Mesenchymal stem cell (in vitro differentiated cells and primary cell): ENCODE data around the gene PIK3R6.

Source experiments
- DNase-seq: peaks from one replicate; pipeline ENCODE4 v3.0.0-alpha.2; 2013
- H2AFZ ChIP-seq: one replicate; pipeline ENCODE4 v1.6.1; 2013; ENCODE audit warnings: low read depth, mild to moderate bottlenecking, control low read depth, inconsistent platforms, low read length, moderate library complexity
- H2AK5ac ChIP-seq: 2 replicates; pipeline ENCODE4 v1.6.1; 2013; ENCODE audit warnings: low read length, moderate library complexity, mild to moderate bottlenecking, inconsistent platforms; ENCODE audit not compliant: severe bottlenecking
- H2BK120ac ChIP-seq: one replicate; pipeline ENCODE4 v1.6.1; 2013; ENCODE audit warnings: low read depth, mild to moderate bottlenecking, inconsistent platforms, low read length, moderate library complexity
- H2BK12ac ChIP-seq, 2 experiments: one replicate each; pipeline ENCODE4 v1.6.1; 2013; ENCODE audit warnings: inconsistent platforms in 2 of 2, low read length in 2 of 2, mild to moderate bottlenecking in 2 of 2, moderate library complexity in 2 of 2, control low read depth in 1 of 2
- H2BK15ac ChIP-seq: one replicate; pipeline ENCODE4 v1.6.1; 2013; ENCODE audit warnings: mild to moderate bottlenecking, low read depth, inconsistent platforms; ENCODE audit not compliant: poor library complexity, severe bottlenecking
- H2BK5ac ChIP-seq: 2 replicates; pipeline ENCODE4 v1.6.1; 2013; ENCODE audit warnings: low read depth, mild to moderate bottlenecking, low read length, control low read depth, inconsistent platforms; ENCODE audit not compliant: poor library complexity, severe bottlenecking
- H3K14ac ChIP-seq, 2 experiments: one replicate each; pipeline ENCODE4 v1.6.1; 2013; ENCODE audit warnings: inconsistent platforms in 2 of 2, low read length in 2 of 2, control low read depth in 1 of 2, mild to moderate bottlenecking in 1 of 2, moderate library complexity in 1 of 2
- H3K18ac ChIP-seq, 2 experiments: one replicate each; pipeline ENCODE4 v1.6.1; 2013; ENCODE audit warnings: inconsistent platforms in 2 of 2, low read length in 2 of 2, control low read depth in 1 of 2, low read depth in 1 of 2, mild to moderate bottlenecking in 1 of 2
- H3K23ac ChIP-seq, 2 experiments: one replicate each; pipeline ENCODE4 v1.6.1; 2013; ENCODE audit warnings: inconsistent platforms in 2 of 2, low read length in 2 of 2, mild to moderate bottlenecking in 2 of 2, moderate library complexity in 2 of 2, control low read depth in 1 of 2
- H3K27ac ChIP-seq: 2 replicates; pipeline ENCODE4 v1.5.1; 2013; ENCODE audit warnings: mild to moderate bottlenecking, moderate library complexity, low read length, control low read depth, inconsistent platforms; ENCODE audit not compliant: poor library complexity, severe bottlenecking
- H3K27me3 ChIP-seq, 2 experiments: 2 replicates each; pipeline versions ENCODE4 v1.6.1 to v1.7.0; 2013; ENCODE audit warnings: low read length in 2 of 2, mild to moderate bottlenecking in 2 of 2, moderate library complexity in 2 of 2, control low read depth in 1 of 2, inconsistent platforms in 1 of 2; ENCODE audit not compliant: control insufficient read depth in 1 of 2, insufficient read depth in 1 of 2
- H3K36me3 ChIP-seq, 2 experiments: 2 replicates each; pipeline versions ENCODE4 v1.6.1 to v1.7.0; 2013; ENCODE audit warnings: low read length in 2 of 2, control low read depth in 1 of 2, inconsistent platforms in 1 of 2, low read depth in 1 of 2, mild to moderate bottlenecking in 1 of 2; ENCODE audit not compliant: insufficient read depth in 2 of 2, control insufficient read depth in 1 of 2
- H3K4ac ChIP-seq, 2 experiments: one replicate each; pipeline ENCODE4 v1.6.1; 2013; ENCODE audit warnings: inconsistent platforms in 2 of 2, low read length in 2 of 2, mild to moderate bottlenecking in 2 of 2, moderate library complexity in 2 of 2, control low read depth in 1 of 2, low read depth in 1 of 2
- H3K4me1 ChIP-seq: 2 replicates; pipeline ENCODE4 v1.6.1; 2013; ENCODE audit warnings: low read depth, low read length, control low read depth; ENCODE audit not compliant: control insufficient read depth, insufficient read depth
- H3K4me2 ChIP-seq: 2 replicates; pipeline ENCODE4 v1.6.1; 2013; ENCODE audit warnings: low read length, mild to moderate bottlenecking, inconsistent platforms; ENCODE audit not compliant: poor library complexity, severe bottlenecking
- H3K4me3 ChIP-seq, 2 experiments: 2 replicates each; pipeline versions ENCODE4 v1.5.1 to v1.7.0; 2013; ENCODE audit warnings: low read length in 2 of 2, mild to moderate bottlenecking in 2 of 2, control low read depth in 1 of 2, low read depth in 1 of 2; ENCODE audit not compliant: insufficient read depth in 1 of 2
- H3K79me1 ChIP-seq: replicated peaks from 2 replicates; pipeline ENCODE4 v1.6.1; 2013; ENCODE audit warnings: mild to moderate bottlenecking, control low read depth, low read length, inconsistent platforms; ENCODE audit not compliant: poor library complexity, severe bottlenecking
- H3K9ac ChIP-seq: 2 replicates; pipeline ENCODE4 v1.7.0; 2013; ENCODE audit warnings: mild to moderate bottlenecking, low read length, moderate library complexity
- H3K9me3 ChIP-seq: 2 replicates; pipeline ENCODE4 v1.7.0; 2013; ENCODE audit warnings: mild to moderate bottlenecking, low read length; ENCODE audit not compliant: control insufficient read depth
- H4K8ac ChIP-seq: one replicate; pipeline ENCODE4 v1.6.1; 2013; ENCODE audit warnings: inconsistent platforms, mild to moderate bottlenecking, low read length, moderate library complexity
- H4K91ac ChIP-seq: one replicate; pipeline ENCODE4 v1.6.1; 2013; ENCODE audit warnings: mild to moderate bottlenecking, low read length, inconsistent platforms
- WGBS: methylation state at CpG from one replicate; pipeline ENCODE4 v1.1.7; 2013; ENCODE audit warnings: mixed read lengths; 5-methylcytosine and 5-hydroxymethylcytosine counted together

PIK3R6 gene

DNA sequence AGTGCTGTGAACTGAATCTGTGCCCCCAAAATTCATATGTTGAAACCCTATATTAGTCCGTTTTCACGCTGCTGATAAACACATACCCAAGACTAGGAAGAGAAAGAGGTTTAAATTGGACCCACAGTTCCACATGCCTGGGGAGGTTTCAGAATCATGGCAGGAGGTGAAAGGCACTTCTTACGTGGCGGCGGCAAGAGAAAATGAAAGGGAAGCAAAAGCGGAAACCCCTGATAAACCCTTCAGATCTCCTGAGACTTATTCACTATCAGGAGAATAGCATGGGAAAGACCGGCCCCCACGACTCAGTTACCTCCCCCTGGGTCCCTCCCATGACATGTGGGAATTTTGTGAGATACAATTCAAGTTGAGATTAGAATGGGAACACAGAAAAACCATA lies 105.5 kb downstream of the PIK3R6 start:
- Histone ChIP-seq H2BK15ac (no peak overlapping the region), H3K4me2 (no peak overlapping the region), H3K36me3 (no peaks in the 10 kb centered on the region), H2BK120ac (no peak overlapping the region), H4K91ac (no peak overlapping the region), H3K4me1 (no peaks in the 10 kb centered on the region), H2AFZ (no peak overlapping the region), H2BK5ac (no peak overlapping the region), H3K14ac (no peak overlapping the region), H3K27ac (no peak overlapping the region), H4K8ac (no peak overlapping the region), H3K79me1 (no peaks in the 10 kb centered on the region), H3K4me3 (no peak overlapping the region), H3K27me3 (peaks cover 20 to 52% of the 10 kb centered on the region in 2 experiments), H2BK12ac (no peak overlapping the region), H2AK5ac (no peak overlapping the region), H3K23ac (no peak overlapping the region), H3K4ac (no peak overlapping the region), H3K9ac (no peak overlapping the region), H3K9me3 (no peaks in the 10 kb centered on the region), H3K18ac (no peak overlapping the region)
- WGBS: 75% methylated on average over 5 of the region's 8 CpGs
- no peak for DNase-seq

DNA sequence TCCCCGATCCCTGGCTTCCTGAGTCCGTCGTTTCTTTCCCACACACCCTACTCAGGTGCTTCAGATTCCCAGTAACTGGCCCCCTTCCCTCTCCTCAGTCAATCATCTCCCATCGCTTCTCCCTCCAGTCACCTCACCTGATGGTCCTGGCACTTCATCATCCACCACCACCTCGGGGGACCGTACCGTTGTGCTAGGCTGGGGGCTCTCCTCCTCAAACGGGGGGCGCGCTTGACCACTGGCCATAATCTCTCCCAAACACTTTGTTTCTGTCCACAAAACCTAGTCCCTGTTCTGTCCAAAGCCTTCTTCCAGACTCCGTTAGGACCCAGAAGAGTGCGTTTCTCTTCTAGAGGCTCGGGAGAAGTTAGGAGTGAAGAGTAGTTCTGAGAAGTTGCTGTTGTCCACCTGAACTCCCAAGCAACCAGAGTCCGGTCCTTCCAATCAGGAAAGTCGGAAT lies 109.3 kb downstream of the PIK3R6 start, which contains the start of gene SPDYE4:
Gene SPDYE4 (minus strand): TSS at position 410 of the 460 bp plus-strand sequence. CDS start 164 bp downstream, at position 246.
- Histone ChIP-seq H3K4me3 (no peak within 1 kb of the TSS), H3K14ac (no peak within 1 kb of the TSS), H3K18ac (no peak within 1 kb of the TSS), H3K9ac (no peak within 1 kb of the TSS), H2AK5ac (no peak within 1 kb of the TSS), H3K79me1 (no peaks in the 10 kb centered on the region), H2BK5ac (no peak within 1 kb of the TSS), H3K23ac (no peak within 1 kb of the TSS), H3K36me3 (no peaks in the 10 kb centered on the region), H2AFZ (no peak within 1 kb of the TSS), H2BK12ac (no peak within 1 kb of the TSS), H3K4me2 (no peak within 1 kb of the TSS), H3K27ac (no peak within 1 kb of the TSS), H3K9me3 (no peaks in the 10 kb centered on the region), H3K4ac (no peak within 1 kb of the TSS), H3K4me1 (no peaks in the 10 kb centered on the region), H3K27me3 (peaks cover 41 to 82% of the 10 kb centered on the region in 2 experiments), H2BK120ac (no peak within 1 kb of the TSS), H4K8ac (no peak within 1 kb of the TSS), H4K91ac (no peak within 1 kb of the TSS), H2BK15ac (no peak within 1 kb of the TSS)
- DNase-seq: no peak
- 94% methylated on average over 15 of the region's 15 CpGs for WGBS

DNA sequence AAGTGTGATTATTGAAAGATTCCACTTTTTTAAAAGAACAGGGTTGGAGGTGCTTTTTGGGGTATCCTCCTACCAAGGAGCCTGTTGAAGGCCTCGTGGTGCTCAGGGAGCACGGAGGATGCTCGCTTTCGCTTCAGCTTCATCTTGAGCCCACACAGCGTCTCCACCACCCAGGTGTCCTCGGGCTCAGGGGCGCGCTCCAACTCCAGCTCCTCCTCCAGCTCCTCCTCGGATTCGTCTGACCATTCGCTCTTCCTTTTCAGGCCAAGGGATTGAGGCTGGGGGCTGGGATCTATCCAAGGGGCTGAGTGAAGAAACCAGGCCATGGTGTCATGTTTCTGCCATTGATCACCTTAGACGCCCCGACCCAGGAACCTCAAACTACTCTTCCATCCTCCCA lies 110.3 kb downstream of the PIK3R6 start:
- Histone ChIP-seq H4K8ac (no peak overlapping the region), H3K4ac (no peak overlapping the region), H2AFZ (no peak overlapping the region), H3K14ac (no peak overlapping the region), H3K27me3 (peaks cover 41 to 77% of the 10 kb centered on the region in 2 experiments), H3K4me2 (no peak overlapping the region), H2BK120ac (no peak overlapping the region), H2BK12ac (no peak overlapping the region), H3K27ac (no peak overlapping the region), H3K36me3 (no peaks in the 10 kb centered on the region), H3K4me3 (no peak overlapping the region), H3K23ac (no peak overlapping the region), H3K9me3 (no peaks in the 10 kb centered on the region), H2AK5ac (no peak overlapping the region), H3K4me1 (no peaks in the 10 kb centered on the region), H2BK15ac (no peak overlapping the region), H4K91ac (no peak overlapping the region), H3K79me1 (no peaks in the 10 kb centered on the region), H2BK5ac (no peak overlapping the region), H3K18ac (no peak overlapping the region), H3K9ac (no peak overlapping the region)
- WGBS: 90% methylated on average over 11 of the region's 13 CpGs
- DNase-seq: no peak

DNA sequence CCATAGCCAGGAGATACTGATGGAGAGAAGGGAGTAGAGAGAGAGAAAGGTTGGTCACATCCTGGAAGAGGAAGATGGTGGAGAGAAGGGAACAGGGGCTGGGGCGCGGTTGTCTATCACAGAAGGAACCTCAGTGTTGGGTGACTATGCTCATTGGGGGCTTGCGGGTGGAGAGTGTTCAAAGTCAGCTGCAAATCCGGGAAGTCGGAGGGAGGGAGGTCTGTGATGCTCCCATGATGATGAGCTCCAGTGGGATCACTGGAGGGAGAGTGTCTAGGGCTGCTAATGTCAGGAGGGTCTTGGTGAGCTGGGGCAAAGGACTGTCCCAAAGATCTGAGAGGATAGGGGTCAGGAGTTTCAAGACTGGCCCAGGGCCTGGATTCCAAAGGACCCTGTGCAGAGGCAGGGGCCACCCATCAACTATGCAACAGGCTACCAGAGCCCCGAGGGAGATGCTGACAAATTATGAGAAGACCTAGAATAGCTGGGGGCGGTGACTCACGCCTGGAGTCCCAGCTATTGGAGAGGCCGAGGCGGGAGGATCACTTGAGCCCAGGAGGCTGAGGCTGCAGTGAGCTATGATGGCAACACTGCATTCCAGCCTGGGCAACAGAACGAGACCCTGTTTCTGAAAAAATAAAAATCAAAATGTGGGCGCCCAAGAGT lies 111.8 kb downstream of the PIK3R6 start:
- no peak overlapping the region for H2AK5ac ChIP-seq
- no peak overlapping the region for H3K4ac ChIP-seq
- no peak overlapping the region for H2BK15ac ChIP-seq
- H4K8ac ChIP-seq: no peak overlapping the region
- no peak overlapping the region for H3K18ac ChIP-seq
- no peak overlapping the region for H3K14ac ChIP-seq
- peaks cover 45 to 70% of the 10 kb centered on the region in 2 experiments for H3K27me3 ChIP-seq
- no peak overlapping the region for H3K4me2 ChIP-seq
- no peak overlapping the region for H3K9ac ChIP-seq
- 86% methylated on average over 12 of the region's 12 CpGs for WGBS
- no peak overlapping the region for H3K27ac ChIP-seq
- H2BK5ac ChIP-seq: no peak overlapping the region
- no peak overlapping the region for H4K91ac ChIP-seq
- H3K4me3 ChIP-seq: no peak overlapping the region
- no peak for DNase-seq
- no peak overlapping the region for H2BK12ac ChIP-seq
- H2AFZ ChIP-seq: no peak overlapping the region
- H3K79me1 ChIP-seq: no peaks in the 10 kb centered on the region
- H3K4me1 ChIP-seq: no peaks in the 10 kb centered on the region
- H3K9me3 ChIP-seq: no peaks in the 10 kb centered on the region
- H3K23ac ChIP-seq: no peak overlapping the region
- H2BK120ac ChIP-seq: no peak overlapping the region
- H3K36me3 ChIP-seq: no peaks in the 10 kb centered on the region
